ENCODE results near the gene FADS3.

The FADS3 gene

DNA sequence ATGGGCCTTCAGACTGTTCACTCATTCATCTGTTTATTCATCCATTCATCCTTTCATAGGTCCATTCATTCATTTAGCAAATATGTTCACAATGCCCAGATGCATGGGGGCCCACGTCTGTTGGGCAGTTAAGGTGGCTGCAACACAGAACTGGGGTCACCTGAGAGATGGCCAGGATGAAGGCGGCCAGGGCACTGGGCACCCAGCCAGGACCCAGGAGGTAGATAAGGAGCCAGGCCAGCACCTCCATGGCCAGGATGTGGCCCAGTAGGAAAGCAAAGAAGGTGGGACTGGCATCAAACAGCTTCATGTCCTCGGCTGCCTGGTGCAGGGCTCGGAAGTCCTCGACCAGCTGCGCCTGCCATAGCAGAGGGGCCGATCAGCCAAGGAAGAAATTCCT is 12.2 kb downstream of the FADS3 start:
- no peak for DNase-seq (ENCODE audit: low read depth in 2 of 2)

DNA sequence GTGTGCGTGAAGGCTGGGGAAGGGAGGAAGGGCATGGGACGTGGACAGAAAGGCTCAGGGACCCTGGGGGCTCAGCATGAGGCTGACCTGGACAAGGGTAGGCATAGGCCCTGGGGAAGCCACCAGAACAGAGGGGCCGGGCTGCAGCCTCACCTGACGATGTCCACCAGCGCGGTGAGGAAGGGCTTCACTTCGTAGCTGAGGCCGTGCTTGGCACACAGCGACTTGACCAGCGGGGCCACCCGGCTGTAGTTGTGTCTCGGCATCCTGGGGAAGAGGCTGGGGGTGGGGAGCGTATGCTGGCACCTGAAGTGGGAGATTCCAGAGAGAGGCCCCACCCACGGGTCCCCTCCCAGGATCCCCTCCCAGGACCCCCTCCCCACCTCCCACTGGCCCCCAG is 15.6 kb downstream of the FADS3 start:
- no peak for DNase-seq (ENCODE audit: low read depth in 2 of 2)

DNA sequence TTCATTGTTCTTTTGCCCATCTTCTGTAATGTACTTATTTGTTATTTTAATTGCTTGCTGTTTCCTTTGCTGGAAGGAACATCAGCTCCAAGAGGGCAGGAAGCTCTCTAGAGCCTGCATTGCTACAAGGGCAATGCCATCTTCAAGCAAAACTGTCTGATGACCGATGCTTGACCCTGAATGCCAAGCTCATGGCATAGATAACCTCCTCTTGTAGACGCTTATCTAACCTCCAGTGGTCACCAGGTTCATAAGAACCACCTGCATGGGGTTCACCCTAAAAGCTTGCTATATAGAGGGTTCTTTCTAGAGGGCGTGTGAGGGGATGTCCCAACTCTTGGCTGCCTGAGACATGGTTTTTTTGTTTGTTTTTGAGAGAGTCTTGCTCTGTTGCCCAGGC is 16.5 kb downstream of the FADS3 start:
- no peak for DNase-seq (ENCODE audit: low read depth in 2 of 2)

DNA sequence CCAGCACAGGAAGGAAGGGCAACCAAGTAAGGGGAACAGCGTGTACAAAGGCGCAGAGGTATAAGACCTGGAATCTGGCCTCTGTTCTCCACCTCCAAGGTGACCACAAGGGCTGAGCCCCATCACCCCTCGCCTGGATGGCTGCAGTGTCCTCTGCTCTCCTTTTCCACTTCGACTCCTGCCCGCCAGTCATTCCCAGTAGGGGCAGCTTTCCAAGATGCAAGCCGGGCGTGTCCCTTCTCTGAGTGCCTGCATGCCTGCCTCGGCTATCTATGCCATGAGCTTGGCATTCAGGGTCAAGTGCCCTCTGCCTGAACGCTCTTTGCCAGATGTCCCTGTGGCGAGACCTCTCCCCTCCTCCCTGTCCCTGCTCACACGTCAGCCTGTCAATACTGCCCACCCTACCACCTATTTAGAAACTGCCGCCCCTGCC is 17.0 kb downstream of the FADS3 start:
- DNase-seq (ENCODE audit: low read depth in 2 of 2): no peak

DNA sequence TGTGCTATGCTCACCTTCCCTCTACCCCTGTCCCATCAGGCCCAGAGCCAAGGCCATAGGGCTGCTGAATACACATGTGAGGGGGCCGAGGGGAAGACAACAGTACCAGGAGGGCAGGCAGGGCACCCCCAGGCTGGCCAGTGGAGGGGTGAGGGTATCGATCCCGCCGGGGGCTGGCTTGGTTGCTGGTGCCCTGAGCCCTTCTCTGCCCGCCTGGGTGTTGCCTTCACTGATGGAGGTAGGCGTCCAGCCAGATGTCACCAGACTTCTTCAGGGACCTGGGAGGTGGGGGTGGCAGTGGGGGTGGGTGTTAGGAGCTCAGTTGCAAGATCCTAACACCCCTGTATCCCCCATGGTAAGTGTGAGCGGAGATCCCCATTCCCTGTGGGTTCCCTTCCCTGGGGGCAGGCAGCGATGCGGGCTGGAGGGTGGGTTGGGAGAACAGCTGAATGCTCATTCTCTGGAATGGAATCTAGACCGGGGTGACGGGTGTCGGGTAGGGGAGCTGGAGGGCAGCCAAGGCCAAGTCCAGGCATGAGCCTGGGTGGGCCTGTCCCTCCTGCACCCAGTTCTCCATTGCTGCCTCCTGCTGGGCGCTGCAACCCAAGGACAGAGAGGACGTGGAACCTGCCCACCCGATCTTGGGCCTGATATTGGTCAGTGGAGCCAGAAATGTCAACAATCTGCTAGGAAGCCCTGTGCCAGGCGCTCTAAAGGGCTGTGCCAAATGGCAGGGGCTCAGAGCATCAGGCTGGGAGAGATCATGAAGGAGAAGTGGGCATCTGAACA is 17.6 kb downstream of the FADS3 start:
- DNase-seq (ENCODE audit: low read depth in 2 of 2): no peak

DNA sequence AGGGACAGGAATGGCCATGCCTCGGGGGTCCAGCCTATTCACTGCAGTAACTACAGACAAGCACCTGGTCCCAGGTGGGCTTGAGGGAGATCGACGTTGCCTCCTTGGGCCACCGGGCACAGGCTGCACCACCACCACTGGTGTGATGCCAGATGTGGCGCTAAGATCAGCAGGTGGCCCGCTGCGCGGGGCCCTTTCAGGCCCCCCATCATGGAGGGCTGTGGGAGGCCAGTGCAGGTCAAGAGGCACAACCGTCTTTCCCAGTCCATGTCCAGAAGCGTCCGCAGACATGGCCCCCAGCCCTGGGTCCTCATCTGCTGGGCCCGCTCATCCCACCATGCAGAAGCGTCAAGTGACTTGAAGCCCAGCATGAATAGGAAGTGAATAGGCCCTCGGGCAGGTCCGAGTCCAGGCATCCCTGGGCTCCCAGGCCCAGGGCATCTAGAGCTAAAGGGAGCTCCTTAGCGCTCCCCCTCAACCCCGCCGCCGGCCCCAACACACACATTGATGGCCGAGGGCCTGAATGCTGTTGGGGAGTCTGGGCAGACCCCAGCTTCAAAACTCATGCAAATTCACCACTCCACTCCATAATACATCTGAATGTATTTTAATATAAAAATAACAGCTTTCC is 18.3 kb downstream of the FADS3 start:
- DNase-seq (ENCODE audit: low read depth in 2 of 2): no peak

DNA sequence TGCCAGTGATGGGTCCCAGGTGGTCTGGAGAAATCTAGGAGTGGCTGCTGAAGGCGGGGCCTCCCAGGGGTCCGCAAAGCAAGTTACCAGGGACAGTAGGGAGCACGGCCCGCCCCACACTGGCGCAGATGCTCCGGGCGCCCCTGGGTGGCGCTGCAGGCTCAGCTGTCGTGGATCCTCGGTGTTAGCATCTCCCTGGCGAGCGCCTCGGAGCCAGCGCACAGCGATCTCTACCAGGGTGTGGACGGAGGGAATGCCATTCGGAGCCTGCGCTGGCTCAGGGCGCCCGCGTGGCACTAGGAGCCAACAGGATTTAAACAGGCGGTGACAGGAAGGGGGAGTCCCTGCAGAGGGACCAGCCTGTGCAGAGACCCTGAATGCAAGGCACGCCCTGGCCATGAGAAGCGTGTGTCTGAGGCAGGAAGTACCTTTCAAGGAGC is 20.2 kb downstream of the FADS3 start:
- peak; percentile 60 to 62 for DNase-seq (ENCODE audit: low read depth in 2 of 2)

DNA sequence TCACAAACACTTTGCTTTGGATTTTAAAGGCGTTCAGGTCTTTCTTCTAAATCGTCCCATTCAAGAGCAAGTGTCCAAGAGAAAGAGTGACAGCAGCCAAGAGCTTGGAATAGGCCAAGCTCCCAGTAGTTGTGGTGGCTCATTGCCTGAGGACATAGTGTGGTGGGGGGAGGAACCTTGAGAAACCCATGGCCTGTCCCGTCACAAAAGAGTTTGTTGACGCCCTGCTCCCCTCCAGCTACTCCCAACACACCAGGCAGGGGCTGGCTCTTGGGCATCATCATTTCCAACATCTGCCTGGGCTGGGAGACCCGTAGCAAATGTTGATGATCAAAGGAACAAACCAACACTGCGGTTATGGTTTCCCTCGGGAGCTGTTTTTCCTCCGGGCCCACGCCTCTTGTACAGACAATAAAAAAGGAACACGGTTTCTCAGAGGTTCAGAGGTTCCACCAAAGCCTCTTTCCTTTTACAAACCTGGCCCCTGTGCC is 20.8 kb downstream of the FADS3 start:
- DNase-seq (ENCODE audit: low read depth in 2 of 2): no peak

DNA sequence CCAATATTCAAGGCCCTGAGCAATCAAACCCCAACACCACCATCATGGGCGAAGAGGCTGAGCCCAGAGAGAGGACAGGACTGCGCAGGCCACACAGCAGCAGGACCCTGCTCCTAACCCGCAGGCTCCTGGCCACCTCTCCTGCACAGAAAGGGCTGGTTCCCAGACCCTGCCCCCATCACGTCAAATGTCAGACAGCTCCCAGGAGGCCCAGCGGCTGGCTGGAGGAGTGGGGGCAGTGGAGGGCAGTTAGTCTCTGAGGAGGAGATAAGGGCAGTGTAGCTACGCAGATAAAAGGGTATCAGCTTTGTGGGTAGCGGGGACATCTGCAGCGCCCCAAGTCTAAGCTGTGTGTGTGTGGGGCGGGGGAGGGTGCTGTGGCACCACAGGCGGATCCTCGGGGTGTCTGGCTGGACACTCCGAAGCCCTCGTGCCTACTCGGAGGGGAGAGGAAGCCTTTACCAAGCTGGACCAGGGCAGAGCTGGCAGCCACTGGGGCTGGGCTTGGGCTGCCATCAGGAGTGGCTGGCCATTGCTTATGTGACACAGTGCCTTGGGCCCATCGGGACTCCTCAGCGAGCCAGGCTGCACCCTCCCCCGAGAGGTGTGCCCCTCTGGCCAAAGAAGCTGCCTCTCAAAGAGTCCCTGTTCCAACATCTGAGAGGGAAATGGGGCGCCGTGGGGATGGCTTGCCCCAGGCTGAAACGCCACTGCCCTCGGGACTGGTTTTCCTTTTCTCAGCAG is 21.5 kb downstream of the FADS3 start:
- DNase-seq (ENCODE audit: low read depth in 2 of 2): no peak

DNA sequence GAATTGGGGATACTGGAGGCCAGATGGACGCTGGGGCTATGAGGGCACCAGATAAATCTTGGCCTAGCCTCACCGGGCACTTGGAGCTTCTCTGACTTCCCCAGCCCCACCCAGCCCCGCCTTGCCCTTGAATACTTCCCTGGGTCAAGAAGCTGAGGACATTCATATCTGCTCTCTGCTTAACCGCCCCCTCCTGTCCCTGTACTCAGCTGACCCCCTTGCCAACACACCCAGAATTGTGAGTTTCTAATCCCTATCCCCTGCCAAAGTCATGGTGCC is 22.0 kb downstream of the FADS3 start:
- DNase-seq (ENCODE audit: low read depth in 2 of 2): no peak

DNA sequence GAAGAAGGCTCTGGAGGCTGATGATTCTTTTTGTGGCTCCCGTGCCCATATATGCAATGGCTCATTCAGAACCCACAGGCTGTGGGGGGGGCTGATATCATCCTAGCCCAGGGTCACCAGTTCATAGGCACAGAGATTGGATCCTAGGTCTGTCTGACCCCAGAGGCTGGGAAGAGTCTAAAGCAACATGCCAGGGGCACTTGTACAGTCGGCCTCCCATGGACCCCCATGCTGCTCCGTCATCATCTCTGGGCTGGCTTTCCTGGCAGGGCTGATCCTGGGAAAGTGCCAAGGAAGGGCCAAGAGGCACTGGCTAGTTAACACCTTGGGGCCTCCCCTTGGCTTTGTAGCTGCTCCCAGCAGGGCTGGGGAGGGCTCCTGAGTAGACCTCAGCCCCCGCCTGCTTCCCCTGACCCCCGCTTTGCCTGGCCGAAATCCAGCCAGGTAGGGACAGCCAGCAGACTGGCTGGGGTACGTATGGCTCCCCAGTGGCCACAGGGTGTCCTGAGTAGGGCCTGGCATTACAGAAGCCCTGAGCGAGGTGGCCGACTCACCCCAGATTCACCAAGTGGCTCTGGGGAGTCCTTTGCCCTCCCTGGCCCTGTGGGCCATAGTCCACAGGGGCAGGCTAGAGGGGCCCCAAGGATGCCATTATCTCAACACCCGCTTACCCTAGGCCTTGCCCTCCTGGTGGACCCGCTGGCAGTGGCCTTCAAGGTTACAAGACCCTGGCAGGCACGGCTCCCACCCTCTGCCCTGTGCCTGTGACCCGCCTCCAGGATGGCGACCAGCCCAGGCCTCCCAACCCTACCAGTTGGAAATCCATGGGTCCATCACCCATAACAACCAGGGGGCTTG is 22.5 kb downstream of the FADS3 start:
- DNase-seq (ENCODE audit: low read depth in 2 of 2): no peak

DNA sequence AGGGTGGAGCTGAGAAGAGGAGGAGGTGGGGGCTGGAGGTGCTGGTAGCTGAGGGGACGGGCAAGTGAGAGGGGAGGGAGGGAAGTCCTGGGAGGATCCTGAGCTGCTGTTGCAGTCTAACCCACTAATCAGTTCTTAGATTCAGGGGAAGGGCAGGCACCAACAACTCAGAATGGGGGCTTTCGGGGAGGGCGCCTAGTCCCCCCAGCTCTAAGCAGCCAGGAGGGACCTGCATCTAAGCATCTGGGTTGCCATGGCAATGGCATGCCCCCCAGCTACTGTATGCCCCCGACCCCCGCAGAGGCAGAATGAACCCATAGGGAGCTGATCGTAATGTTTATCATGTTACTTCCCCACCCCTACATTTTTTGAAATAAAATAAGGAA is 24.4 kb downstream of the FADS3 start:
- no peak for DNase-seq (ENCODE audit: low read depth in 2 of 2)

DNA sequence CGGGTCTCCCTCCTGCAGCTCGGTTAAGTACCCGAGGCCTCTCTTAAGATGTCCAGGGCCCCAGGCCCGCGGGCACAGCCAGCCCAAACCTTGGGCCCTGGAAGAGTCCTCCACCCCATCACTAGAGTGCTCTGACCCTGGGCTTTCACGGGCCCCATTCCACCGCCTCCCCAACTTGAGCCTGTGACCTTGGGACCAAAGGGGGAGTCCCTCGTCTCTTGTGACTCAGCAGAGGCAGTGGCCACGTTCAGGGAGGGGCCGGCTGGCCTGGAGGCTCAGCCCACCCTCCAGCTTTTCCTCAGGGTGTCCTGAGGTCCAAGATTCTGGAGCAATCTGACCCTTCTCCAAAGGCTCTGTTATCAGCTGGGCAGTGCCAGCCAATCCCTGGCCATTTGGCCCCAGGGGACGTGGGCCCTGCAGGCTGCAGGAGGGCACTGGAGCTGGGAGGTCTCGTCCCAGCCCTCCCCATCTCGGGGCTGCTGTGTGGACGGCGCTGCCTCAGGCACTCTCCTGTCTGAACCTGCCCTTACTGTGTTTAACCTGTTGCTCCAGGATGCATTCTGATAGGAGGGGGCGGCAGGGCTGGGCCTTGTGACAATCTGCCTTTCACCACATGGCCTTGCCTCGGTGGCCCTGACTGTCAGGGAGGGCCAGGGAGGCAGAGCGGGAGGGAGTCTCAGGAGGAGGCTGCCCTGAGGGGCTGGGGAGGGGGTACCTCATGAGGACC is 25.0 kb downstream of the FADS3 start:
- DNase-seq (ENCODE audit: low read depth in 2 of 2): no peak

DNA sequence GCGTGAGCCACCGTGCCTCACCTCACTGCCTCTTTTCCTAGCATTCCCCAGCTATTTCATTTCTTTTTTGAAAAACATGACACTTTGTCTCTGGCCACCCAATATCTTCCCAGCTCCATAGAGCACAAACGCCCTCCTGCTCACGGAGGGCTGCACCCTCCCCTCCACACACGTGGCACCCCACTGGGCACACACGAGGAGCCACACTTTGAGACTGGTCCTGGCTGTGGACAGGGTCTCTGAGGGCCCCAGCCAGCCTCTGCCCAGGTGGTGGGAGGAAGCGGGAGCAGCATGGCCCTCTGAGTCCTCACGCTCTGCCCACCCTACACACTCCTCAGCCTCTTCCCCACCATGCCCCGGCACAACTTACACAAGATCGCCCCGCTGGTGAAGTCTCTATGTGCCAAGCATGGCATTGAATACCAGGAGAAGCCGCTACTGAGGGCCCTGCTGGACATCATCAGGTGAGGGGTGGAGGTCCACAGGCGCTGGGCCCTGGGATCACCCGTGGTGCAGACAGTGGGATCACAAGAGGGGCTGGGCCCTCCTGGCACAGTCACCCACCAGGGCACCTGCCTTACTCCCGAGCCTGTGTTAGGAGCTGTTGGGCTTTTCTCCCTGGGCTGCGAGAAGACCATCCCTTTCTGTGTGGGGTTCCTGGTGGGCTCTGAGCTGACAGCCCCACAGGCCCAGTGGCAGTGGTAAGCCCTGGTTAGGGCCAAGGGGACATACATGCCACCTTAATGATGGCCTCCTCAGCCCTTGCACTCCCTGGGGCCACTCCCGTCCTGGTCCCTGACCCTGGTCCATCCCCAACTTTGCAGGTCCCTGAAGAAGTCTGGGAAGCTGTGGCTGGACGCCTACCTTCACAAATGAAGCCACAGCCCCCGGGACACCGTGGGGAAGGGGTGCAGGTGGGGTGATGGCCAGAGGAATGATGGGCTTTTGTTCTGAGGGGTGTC is 26.2 kb downstream of the FADS3 start:
- no peak for DNase-seq (ENCODE audit: low read depth in 2 of 2)

DNA sequence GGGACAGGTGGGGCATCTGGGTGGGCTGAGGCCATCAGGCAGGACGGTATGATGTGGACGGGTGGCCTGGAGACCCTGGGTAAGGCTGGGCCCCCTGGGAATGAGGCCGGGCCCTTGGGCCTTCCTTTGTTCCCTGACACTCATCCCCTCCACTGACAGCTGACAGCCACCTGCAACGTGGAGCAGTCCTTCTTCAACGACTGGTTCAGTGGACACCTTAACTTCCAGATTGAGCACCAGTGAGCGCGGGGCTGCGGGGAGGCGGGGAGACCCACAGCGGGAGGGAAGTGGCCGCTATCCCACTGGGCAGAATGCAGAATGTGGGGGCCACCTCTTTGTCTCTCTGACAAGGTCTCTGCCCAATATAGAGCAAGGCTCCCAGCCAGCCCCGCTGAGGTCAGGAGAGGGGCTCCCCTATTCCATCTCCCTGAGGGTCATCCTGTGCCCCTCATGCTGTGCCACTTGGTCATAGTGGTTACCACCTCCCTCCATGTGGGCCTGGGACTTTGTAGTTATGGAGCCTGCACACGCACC is 27.7 kb downstream of the FADS3 start:
- no peak for DNase-seq (ENCODE audit: low read depth in 2 of 2)

DNA sequence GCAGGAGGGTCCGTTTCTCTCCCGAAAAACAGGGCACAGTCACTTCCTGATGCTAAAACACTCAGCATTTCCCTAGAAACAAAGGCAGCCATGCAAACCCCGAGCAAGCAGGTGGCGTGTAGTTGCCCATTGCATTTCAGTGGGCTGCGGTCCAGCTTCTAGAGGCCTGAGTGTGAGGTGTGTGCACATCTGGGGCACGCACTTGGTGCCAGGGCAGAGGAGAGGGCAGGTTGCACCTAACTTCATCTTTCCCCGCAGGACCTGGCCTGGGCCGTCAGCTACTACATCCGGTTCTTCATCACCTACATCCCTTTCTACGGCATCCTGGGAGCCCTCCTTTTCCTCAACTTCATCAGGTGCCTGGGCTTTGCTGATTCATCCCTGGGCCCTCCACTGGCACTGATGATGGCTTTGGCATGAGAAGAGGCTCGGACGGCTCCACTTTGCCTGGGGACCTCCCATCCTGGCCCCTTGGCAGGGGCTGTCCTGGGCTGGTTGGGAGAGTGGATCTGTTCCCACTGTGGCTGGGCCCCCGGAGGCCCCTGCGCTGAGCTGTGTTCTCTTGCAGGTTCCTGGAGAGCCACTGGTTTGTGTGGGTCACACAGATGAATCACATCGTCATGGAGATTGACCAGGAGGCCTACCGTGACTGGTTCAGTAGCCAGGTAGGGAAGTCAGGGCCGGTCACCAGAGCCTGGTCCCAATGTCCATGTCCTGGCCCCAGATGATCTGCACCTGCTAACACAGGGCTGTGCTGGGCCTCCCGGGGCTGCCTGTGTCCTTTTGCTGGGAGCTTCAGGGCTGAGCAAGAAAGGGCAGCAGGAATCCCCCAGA is 28.4 kb downstream of the FADS3 start:
- DNase-seq (ENCODE audit: low read depth in 2 of 2): no peak

DNA sequence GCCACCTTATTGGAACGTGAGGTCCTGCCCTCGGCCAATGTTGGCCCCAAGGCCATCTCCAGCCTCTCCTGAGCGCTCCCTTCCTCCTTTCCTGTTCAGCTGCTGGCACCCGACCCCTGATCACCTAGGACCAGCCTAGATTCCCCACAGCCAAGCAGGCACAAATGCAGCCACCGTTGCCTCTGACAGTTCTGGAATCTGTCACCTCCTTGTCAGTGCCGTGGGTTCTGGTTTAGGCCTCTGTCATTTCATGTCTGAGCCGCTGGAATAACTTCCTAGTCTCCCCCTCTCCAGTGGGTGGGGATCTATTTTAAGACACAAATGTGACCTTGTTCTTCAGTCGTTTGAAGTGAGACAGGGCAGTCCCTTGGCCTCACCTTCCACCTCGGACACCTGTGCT is 29.7 kb downstream of the FADS3 start:
- no peak for DNase-seq (ENCODE audit: low read depth in 2 of 2)

DNA sequence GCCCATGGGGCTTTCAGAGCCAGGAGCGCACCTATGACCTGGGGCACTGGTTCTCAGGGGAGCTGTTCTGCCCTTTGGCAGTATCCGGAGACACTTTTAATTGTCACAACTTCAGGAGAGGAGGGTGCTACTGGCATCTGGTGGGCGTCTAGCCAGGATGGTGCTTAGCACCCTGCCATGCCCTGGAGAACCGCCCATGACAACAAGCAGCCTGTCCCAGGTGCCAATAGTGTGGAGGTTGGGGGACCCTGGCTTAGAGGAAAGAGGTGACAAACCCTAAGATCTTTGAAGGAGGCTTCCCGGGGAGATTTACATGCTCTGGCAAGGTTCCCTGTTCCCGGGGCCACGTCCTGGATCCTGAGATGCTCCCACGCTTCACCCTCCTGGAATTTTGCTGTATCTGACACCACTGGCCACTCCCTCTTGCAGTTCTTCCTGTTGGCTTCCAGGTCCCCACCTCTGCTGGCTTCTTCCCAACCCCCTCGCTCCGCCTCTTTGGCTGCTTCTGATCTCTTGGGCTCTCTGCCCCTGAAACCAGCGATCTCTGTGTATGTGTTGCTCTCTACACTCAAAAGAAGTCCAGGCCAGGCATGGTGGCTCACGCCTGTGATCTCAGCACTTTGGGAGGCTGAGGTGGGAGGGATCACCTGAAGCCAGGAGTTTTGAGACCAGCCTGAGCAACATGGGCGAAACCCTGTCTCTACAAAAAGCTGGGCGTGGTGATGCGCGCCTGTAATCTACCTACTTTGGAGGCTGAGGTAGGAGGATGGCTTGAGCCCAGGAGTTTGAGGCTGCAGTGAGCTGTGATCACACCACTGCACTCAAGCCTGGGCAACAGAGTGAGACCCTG is 31.1 kb downstream of the FADS3 start:
- DNase-seq (ENCODE audit: low read depth in 2 of 2): no peak
